ENCODE data around the gene EPM2AIP1. TPM values are rescaled to one million over a fixed set of nuclear protein-coding genes. Genes with fewer than 3 reads are reported as not detected.

Gene EPM2AIP1
- total RNA-seq, 1 experiment from 2014 or later = 12.9 TPM

- H3K36me3 Mint-ChIP-seq (ENCODE audit: insufficient read depth, unreplicated experiment) = peaks cover 94% of the 10 kb centered on the region
These were observed 37.7 kb upstream of the EPM2AIP1 start for GRCh38 chr3:37030588-37030987.

GRCh38 chr3:37029516-37030163 is 36.7 kb upstream of the EPM2AIP1 start:
- Mint-ChIP-seq H3K4me3 (ENCODE audit: unreplicated experiment) (no peak overlapping the region), H3K9me3 (ENCODE audit: unreplicated experiment) (peaks cover 4% of the 10 kb centered on the region), H3K27me3 (ENCODE audit: insufficient read depth, unreplicated experiment) (no peaks in the 10 kb centered on the region), H3K27ac (ENCODE audit: low read depth, unreplicated experiment) (no peak overlapping the region), H3K4me1 (ENCODE audit: insufficient read depth, unreplicated experiment) (no peaks in the 10 kb centered on the region), H3K36me3 (ENCODE audit: insufficient read depth, unreplicated experiment) (peaks cover 95% of the 10 kb centered on the region)
- no peak for DNase-seq (ENCODE audit: unreplicated experiment)
- ChIA-PET POLR2A (interaction anchor here (1.0 kb wide), 1 partner anchor 11 kb away, joined by 3 read pairs; no protein-coding TSS in a partner anchor), CTCF (no interaction called here)
- intact Hi-C loops (cut with micrococcal nuclease) = no loop called here
- TF ChIP-seq, protein P1, sequence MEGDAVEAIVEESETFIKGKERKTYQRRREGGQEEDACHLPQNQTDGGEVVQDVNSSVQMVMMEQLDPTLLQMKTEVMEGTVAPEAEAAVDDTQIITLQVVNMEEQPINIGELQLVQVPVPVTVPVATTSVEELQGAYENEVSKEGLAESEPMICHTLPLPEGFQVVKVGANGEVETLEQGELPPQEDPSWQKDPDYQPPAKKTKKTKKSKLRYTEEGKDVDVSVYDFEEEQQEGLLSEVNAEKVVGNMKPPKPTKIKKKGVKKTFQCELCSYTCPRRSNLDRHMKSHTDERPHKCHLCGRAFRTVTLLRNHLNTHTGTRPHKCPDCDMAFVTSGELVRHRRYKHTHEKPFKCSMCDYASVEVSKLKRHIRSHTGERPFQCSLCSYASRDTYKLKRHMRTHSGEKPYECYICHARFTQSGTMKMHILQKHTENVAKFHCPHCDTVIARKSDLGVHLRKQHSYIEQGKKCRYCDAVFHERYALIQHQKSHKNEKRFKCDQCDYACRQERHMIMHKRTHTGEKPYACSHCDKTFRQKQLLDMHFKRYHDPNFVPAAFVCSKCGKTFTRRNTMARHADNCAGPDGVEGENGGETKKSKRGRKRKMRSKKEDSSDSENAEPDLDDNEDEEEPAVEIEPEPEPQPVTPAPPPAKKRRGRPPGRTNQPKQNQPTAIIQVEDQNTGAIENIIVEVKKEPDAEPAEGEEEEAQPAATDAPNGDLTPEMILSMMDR (IDR thresholded peaks at IDR 0.05; ENCODE audit: unreplicated experiment) = no peak
- no TSS peak for BruUV-seq (replicated peaks)

More at GRCh38 chr3:37030588-37030987, 37.7 kb upstream of the EPM2AIP1 start:
- no peak overlapping the region for H3K27ac Mint-ChIP-seq (ENCODE audit: low read depth, unreplicated experiment)
- intact Hi-C loops (cut with micrococcal nuclease) = no loop called here
- no peak for DNase-seq (ENCODE audit: unreplicated experiment)
- ChIA-PET POLR2A (interaction anchor here (0.8 kb wide), 2 partner anchors 38 to 116 kb away, joined by 3 read pairs; partner anchors contain the start of gene EPM2AIP1), CTCF (interaction anchor here (0.6 to 0.8 kb wide), 2 partner anchors 182 to 1087 kb away, joined by 3 read pairs; no protein-coding TSS in a partner anchor)
- no peaks in the 10 kb centered on the region for H3K9me3 Mint-ChIP-seq (ENCODE audit: unreplicated experiment)
- no peaks in the 10 kb centered on the region for H3K4me1 Mint-ChIP-seq (ENCODE audit: insufficient read depth, unreplicated experiment)
- H3K4me3 Mint-ChIP-seq (ENCODE audit: unreplicated experiment) = no peak overlapping the region
- H3K27me3 Mint-ChIP-seq (ENCODE audit: insufficient read depth, unreplicated experiment) = no peaks in the 10 kb centered on the region
- TF ChIP-seq, protein P1 (IDR thresholded peaks at IDR 0.05; ENCODE audit: unreplicated experiment) = no peak
- BruUV-seq (replicated peaks) = no TSS peak

DNA sequence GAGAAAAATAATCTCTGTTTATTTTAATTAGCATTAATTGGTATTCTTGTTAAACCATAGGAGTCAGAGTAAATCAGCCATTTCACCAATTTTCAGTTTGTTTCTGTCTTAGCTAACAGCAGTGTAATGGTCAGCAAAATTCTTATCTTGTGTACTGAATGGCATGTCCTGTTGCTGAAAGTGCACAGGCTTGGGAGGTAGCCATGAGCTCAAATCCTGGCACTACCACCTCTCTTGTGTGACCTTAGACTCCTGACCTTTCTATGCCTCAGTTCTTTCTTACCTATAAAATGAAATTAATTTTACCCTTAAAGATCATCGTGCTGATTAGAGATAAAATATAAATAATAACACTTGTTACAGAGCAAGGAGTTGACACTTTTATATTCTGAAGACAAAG is 36.2 kb upstream of the EPM2AIP1 start:
- no TSS peak for BruUV-seq (replicated peaks)
- Mint-ChIP-seq H3K27ac (ENCODE audit: low read depth, unreplicated experiment) (no peak overlapping the region), H3K4me1 (ENCODE audit: insufficient read depth, unreplicated experiment) (no peaks in the 10 kb centered on the region), H3K36me3 (ENCODE audit: insufficient read depth, unreplicated experiment) (peaks cover 95% of the 10 kb centered on the region), H3K27me3 (ENCODE audit: insufficient read depth, unreplicated experiment) (no peaks in the 10 kb centered on the region), H3K4me3 (ENCODE audit: unreplicated experiment) (no peak overlapping the region), H3K9me3 (ENCODE audit: unreplicated experiment) (peaks cover 9% of the 10 kb centered on the region)
- intact Hi-C loops (cut with micrococcal nuclease) = no loop called here
- ChIA-PET POLR2A (interaction anchor here (1.0 kb wide), 1 partner anchor 11 kb away, joined by 3 read pairs; no protein-coding TSS in a partner anchor), CTCF (no interaction called here)
- TF ChIP-seq, protein P1 (IDR thresholded peaks at IDR 0.05; ENCODE audit: unreplicated experiment) = no peak
- DNase-seq (ENCODE audit: unreplicated experiment) = no peak

DNA sequence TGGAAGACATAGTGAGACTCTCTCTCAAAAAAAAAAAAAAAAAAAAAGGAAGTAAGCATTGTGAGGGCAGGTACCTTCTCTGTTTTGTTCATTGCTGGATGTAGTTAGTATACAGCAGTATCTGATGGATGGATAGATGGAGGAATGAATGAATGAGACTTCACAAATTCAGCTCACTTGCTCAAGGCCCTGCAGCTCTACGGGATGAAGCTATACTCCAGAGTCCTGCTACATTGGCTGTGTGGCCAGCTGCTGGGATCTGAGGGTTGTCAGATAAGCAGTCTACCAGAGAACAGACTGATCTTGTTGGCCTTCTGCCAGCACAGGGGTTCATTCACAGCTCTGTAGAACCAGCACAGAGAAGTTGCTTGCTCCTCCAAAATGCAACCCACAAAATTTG is 35.4 kb upstream of the EPM2AIP1 start:
- H3K27me3 Mint-ChIP-seq (ENCODE audit: insufficient read depth, unreplicated experiment) = no peaks in the 10 kb centered on the region

More for the DNA sequence above, 35.4 kb upstream of the EPM2AIP1 start:
- ChIA-PET POLR2A (no interaction called here), CTCF (interaction anchor here (0.7 kb wide), 1 partner anchor 9 kb away, joined by 3 read pairs; no protein-coding TSS in a partner anchor)
- Mint-ChIP-seq H3K9me3 (ENCODE audit: unreplicated experiment) (peaks cover 9% of the 10 kb centered on the region), H3K4me1 (ENCODE audit: insufficient read depth, unreplicated experiment) (no peaks in the 10 kb centered on the region), H3K27ac (ENCODE audit: low read depth, unreplicated experiment) (no peak overlapping the region), H3K4me3 (ENCODE audit: unreplicated experiment) (no peak overlapping the region), H3K36me3 (ENCODE audit: insufficient read depth, unreplicated experiment) (peaks cover 99% of the 10 kb centered on the region)
- no TSS peak for BruUV-seq (replicated peaks)
- intact Hi-C loops (cut with micrococcal nuclease) = no loop called here
- no peak for DNase-seq (ENCODE audit: unreplicated experiment)
- TF ChIP-seq, protein P1 (IDR thresholded peaks at IDR 0.05; ENCODE audit: unreplicated experiment) = no peak
